ENCODE results near the gene INHBB. TPM values are rescaled to one million over a fixed set of nuclear protein-coding genes. Genes with fewer than 3 reads are reported as not detected.

Gene INHBB
- total RNA-seq, 1 donor from 2014 or later, result 2.8 TPM

Other genes starting within 250 kb of the INHBB start
- gene TMEM185B, start 122.7 kb upstream of the INHBB start, total RNA-seq, result 22.9 TPM
- 52.6 TPM for gene RALB, start 93.3 kb upstream of the INHBB start, total RNA-seq